ENCODE measurements around the gene DYNLT3. TPM values are rescaled to one million over a fixed set of nuclear protein-coding genes. Genes with fewer than 3 reads are reported as not detected.

Gene DYNLT3
- polyA plus RNA-seq, 1 experiment = 11.3 TPM

- Histone ChIP-seq H3K27me3 (ENCODE audit: control insufficient read depth, insufficient read depth, low read length) (no peaks in the 10 kb centered on the region), H3K36me3 (ENCODE audit: control insufficient read depth, insufficient read depth, low read length) (no peaks in the 10 kb centered on the region), H3K4me3 (ENCODE audit: low read depth, low read length) (no peak overlapping the region)
- ChIA-PET CTCF (no interaction called here), POLR2A (no interaction called here)
- no peak for TF ChIP-seq CTCF (IDR thresholded peaks at IDR 0.05; ENCODE audit: insufficient read depth, low read depth, low read length)
- no peak for DNase-seq (ENCODE audit: low read depth)
Measured at GRCh38 chrX:37873220-37873619, 25.8 kb upstream of the DYNLT3 start.

GRCh38 chrX:37872303-37872655 lies 24.9 kb upstream of the DYNLT3 start:
- POLR2A ChIA-PET = no interaction called here
- TF ChIP-seq CTCF (IDR thresholded peaks at IDR 0.05; ENCODE audit: insufficient read depth, low read depth, low read length) = no peak
- H3K4me3 ChIP-seq (ENCODE audit: low read depth, low read length) = no peak overlapping the region
- no peaks in the 10 kb centered on the region for H3K27me3 ChIP-seq (ENCODE audit: control insufficient read depth, insufficient read depth, low read length)
- H3K36me3 ChIP-seq (ENCODE audit: control insufficient read depth, insufficient read depth, low read length) = no peaks in the 10 kb centered on the region
- CTCF ChIA-PET = no interaction called here
- no peak for DNase-seq (ENCODE audit: low read depth)

- TF ChIP-seq CTCF (IDR thresholded peaks at IDR 0.05; ENCODE audit: insufficient read depth, low read depth, low read length) = no peak
- CTCF ChIA-PET = no interaction called here
- POLR2A ChIA-PET = no interaction called here
- H3K4me3 ChIP-seq (ENCODE audit: low read depth, low read length) = no peak overlapping the region
- no peaks in the 10 kb centered on the region for H3K36me3 ChIP-seq (ENCODE audit: control insufficient read depth, insufficient read depth, low read length)
- DNase-seq (ENCODE audit: low read depth) = peak; percentile 41
- no peaks in the 10 kb centered on the region for H3K27me3 ChIP-seq (ENCODE audit: control insufficient read depth, insufficient read depth, low read length)
Measured at GRCh38 chrX:37871626-37872302, 24.4 kb upstream of the DYNLT3 start.

GRCh38 chrX:37867536-37868153 lies 20.3 kb upstream of the DYNLT3 start:
- POLR2A ChIA-PET = no interaction called here
- Histone ChIP-seq H3K4me3 (ENCODE audit: low read depth, low read length) (no peak overlapping the region), H3K27me3 (ENCODE audit: control insufficient read depth, insufficient read depth, low read length) (no peaks in the 10 kb centered on the region), H3K36me3 (ENCODE audit: control insufficient read depth, insufficient read depth, low read length) (no peaks in the 10 kb centered on the region)
- no peak for TF ChIP-seq CTCF (IDR thresholded peaks at IDR 0.05; ENCODE audit: insufficient read depth, low read depth, low read length)
- DNase-seq (ENCODE audit: low read depth) = no peak
- CTCF ChIA-PET = no interaction called here

- Histone ChIP-seq H3K27me3 (ENCODE audit: control insufficient read depth, insufficient read depth, low read length) (no peaks in the 10 kb centered on the region), H3K4me3 (ENCODE audit: low read depth, low read length) (no peak overlapping the region), H3K36me3 (ENCODE audit: control insufficient read depth, insufficient read depth, low read length) (no peaks in the 10 kb centered on the region)
- POLR2A ChIA-PET = no interaction called here
- CTCF ChIA-PET = no interaction called here
- no peak for DNase-seq (ENCODE audit: low read depth)
- no peak for TF ChIP-seq CTCF (IDR thresholded peaks at IDR 0.05; ENCODE audit: insufficient read depth, low read depth, low read length)
Measured at GRCh38 chrX:37863728-37864127, 16.4 kb upstream of the DYNLT3 start.

Measured in BJ (cell line).